GM21381 (cell line): ENCODE data around the gene KLC3.

ENCODE experiments used
- ATAC-seq: cut with Tn5 transposase; IDR thresholded peaks from one replicate; pipeline ENCODE4 v1.9.1; 2021; ENCODE audit warnings: mild to moderate bottlenecking, moderate library complexity; ENCODE audit not compliant: unreplicated experiment

The KLC3 gene

GRCh38 chr19:45348367-45349125, 8.0 kb downstream of the KLC3 start:
- no peak for ATAC-seq

GRCh38 chr19:45349126-45349415, 8.5 kb downstream of the KLC3 start:
- ATAC-seq: no peak

GRCh38 chr19:45349430-45349941, 8.9 kb downstream of the KLC3 start:
- no peak for ATAC-seq

GRCh38 chr19:45350477-45351058, 10.0 kb downstream of the KLC3 start:
- no peak for ATAC-seq

- ATAC-seq: no peak
These were observed 10.9 kb downstream of the KLC3 start for GRCh38 chr19:45351401-45351952.

GRCh38 chr19:45352062-45352461, 11.5 kb downstream of the KLC3 start:
- ATAC-seq: no peak

GRCh38 chr19:45352471-45352870, 11.9 kb downstream of the KLC3 start:
- no peak for ATAC-seq

- no peak for ATAC-seq
These were observed 12.6 kb downstream of the KLC3 start for GRCh38 chr19:45352914-45353796.

GRCh38 chr19:45354241-45354842, 13.8 kb downstream of the KLC3 start:
- ATAC-seq: no peak

- ATAC-seq: no peak
These were observed 14.9 kb downstream of the KLC3 start for GRCh38 chr19:45355402-45355801.

- no peak for ATAC-seq
These were observed 15.4 kb downstream of the KLC3 start for GRCh38 chr19:45355910-45356309.

GRCh38 chr19:45356760-45357444, 16.4 kb downstream of the KLC3 start:
- no peak for ATAC-seq

GRCh38 chr19:45357445-45357783, 16.9 kb downstream of the KLC3 start:
- no peak for ATAC-seq

GRCh38 chr19:45358213-45358792, 17.8 kb downstream of the KLC3 start:
- no peak for ATAC-seq

- no peak for ATAC-seq
These were observed 21.1 kb downstream of the KLC3 start for GRCh38 chr19:45361608-45362007.

GRCh38 chr19:45362291-45362690, 21.7 kb downstream of the KLC3 start:
- ATAC-seq: no peak

GRCh38 chr19:45363861-45364459, 23.4 kb downstream of the KLC3 start:
- ATAC-seq: no peak

GRCh38 chr19:45364696-45365095, 24.1 kb downstream of the KLC3 start:
- ATAC-seq: no peak

- ATAC-seq: no peak
These were observed 27.6 kb downstream of the KLC3 start for GRCh38 chr19:45368127-45368526.
